RKO (cell line): ENCODE data around the gene ZNF45.
A peak's percentile ranks its signal among the peaks of the same experiment; 100 is the strongest.
"Not testable (repeated sequence)": the region's sequence is repeated elsewhere in the genome, so short reads cannot be mapped to it uniquely, and the experiment has no call there.

Experiments used
- DNase-seq: peaks from one replicate; pipeline ENCODE4 v3.0.0-alpha.2; 2016; ENCODE audit warnings: low spot score

Gene ZNF45

GRCh38 chr19:43913383-43913782 is 21.7 kb downstream of the ZNF45 start:
- DNase-seq = no peak

GRCh38 chr19:43910884-43911283 is 24.2 kb downstream of the ZNF45 start:
- no peak for DNase-seq

GRCh38 chr19:43908659-43909058 is 26.4 kb downstream of the ZNF45 start:
- DNase-seq = no peak

- no peak for DNase-seq
Observed at GRCh38 chr19:43906774-43907173, 28.3 kb downstream of the ZNF45 start.

- DNase-seq = no peak
Observed at GRCh38 chr19:43905897-43906296, 29.2 kb downstream of the ZNF45 start.

GRCh38 chr19:43902399-43902798 is 32.7 kb downstream of the ZNF45 start:
- no peak for DNase-seq

- peak; percentile 87 for DNase-seq
Observed at GRCh38 chr19:43901395-43902390, 33.4 kb downstream of the ZNF45 start.

GRCh38 chr19:43895727-43896308 is 39.3 kb downstream of the ZNF45 start:
- no peak for DNase-seq

GRCh38 chr19:43883864-43884263 is 51.2 kb downstream of the ZNF45 start, which contains the start of gene ZNF404:
ZNF404 (minus strand) TSS chr19:43883964.
- DNase-seq = no peak

- no peak for DNase-seq
Observed at GRCh38 chr19:43880483-43880882, 54.6 kb downstream of the ZNF45 start.

GRCh38 chr19:43872547-43873336 is 62.3 kb downstream of the ZNF45 start:
- peak; percentile 96 for DNase-seq

- not testable (repeated sequence) for DNase-seq
Observed at GRCh38 chr19:43866923-43867322, 68.2 kb downstream of the ZNF45 start.
